Stimulated activated CD4-positive, alpha-beta T cell treated with anti-CD3 and anti-CD28 coated beads, Interleukin-1b, Interleukin-23, amount 100 ng/mL, for 48 hours (primary cell): ENCODE measurements around the gene ULBP1.
"Not testable (repeated sequence)": the region's sequence is repeated elsewhere in the genome, so short reads cannot be mapped to it uniquely, and the experiment has no call there.

ENCODE experiments used
- DNase-seq: peaks from one replicate; pipeline ENCODE4 v3.0.0-alpha.2; 2020

The ULBP1 gene

DNA sequence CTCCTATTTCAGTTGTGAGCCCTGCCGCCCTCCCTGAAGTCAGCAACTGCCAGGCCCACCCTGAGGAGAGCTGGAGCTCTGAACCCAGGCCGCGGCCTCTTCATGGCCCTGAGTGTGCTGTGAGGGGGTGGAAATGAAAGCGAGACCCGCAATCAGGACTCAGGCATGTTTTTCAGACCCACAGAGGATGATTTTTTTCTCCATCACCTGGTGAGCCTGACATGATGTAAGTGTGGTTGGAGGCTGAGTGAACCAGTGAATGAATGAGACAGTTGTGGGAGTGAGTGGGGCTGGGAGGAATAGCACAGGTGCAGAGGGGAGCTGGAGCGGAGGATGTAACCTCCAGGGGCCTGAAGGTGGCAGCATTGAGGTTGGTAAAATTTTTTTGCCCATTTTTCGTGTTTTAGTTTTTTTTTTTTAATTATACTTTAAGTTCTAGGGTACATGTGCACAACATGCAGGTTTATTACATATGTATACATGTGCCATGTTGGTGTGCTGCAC lies 43.3 kb downstream of the ULBP1 start:
- DNase-seq: peak; percentile 69

DNA sequence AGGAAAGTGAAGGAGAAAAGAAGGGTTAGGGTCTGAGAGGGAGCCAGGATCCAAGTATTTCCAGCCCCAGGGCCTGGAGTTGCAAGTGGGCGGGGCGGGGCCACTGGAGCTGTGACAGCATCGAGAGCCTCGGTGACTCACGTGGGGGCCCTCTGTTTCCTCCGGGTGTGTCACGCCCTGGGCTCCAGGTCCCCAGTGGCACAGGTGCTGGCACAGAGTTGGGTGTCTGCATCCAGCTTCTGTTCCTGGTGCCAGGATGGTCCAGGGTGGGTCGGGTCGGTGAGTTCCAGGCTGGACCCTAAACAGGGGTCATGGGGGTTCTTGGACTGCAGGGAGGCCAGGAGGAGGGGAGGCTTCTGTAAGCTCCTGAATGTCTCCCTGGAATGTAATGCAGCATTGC lies 44.8 kb downstream of the ULBP1 start:
- peak; percentile 62 for DNase-seq

DNA sequence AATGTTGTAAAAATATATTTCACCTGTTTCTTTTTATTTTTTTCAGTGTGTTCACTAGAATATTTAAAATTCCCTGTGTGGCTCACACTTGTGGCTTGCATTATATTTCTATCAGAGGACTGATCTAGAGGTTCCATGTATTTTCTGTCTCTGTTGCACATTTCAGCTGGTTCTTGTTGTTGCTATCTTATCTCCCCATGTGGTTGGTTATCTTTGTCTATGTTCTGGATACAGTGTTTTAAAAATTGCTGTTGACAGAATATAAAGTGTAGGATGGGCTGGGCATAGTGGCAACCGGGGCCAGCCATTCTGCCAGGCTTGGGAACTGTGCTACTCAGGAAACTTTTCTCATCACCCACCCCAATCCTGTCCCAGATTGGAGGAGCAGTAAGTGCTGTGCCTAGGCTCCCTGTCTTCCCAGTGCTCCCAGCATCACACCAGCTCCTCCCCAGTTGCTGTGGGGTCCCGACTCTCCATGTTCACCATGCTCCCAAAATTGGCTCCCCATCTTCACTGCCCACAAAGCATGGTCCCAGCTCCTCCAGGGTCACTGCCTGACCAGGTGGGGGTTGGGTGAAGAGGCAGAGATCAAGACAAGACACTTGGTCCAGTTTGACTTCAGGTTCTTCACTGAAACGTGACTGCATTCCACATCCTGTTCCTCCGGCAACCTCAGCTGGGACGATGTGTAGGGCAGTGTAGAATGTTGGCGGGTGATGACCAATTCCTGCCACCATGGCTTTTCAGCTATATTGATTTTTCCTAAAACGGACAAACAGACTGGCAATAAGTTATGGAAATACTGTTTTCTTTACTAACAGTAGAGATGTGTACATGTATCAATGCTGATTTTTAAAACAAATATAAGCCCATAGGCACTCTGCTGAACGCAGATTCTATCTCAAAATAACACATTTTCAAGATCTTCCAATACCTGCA lies 49.4 kb downstream of the ULBP1 start:
- not testable (repeated sequence) for DNase-seq

DNA sequence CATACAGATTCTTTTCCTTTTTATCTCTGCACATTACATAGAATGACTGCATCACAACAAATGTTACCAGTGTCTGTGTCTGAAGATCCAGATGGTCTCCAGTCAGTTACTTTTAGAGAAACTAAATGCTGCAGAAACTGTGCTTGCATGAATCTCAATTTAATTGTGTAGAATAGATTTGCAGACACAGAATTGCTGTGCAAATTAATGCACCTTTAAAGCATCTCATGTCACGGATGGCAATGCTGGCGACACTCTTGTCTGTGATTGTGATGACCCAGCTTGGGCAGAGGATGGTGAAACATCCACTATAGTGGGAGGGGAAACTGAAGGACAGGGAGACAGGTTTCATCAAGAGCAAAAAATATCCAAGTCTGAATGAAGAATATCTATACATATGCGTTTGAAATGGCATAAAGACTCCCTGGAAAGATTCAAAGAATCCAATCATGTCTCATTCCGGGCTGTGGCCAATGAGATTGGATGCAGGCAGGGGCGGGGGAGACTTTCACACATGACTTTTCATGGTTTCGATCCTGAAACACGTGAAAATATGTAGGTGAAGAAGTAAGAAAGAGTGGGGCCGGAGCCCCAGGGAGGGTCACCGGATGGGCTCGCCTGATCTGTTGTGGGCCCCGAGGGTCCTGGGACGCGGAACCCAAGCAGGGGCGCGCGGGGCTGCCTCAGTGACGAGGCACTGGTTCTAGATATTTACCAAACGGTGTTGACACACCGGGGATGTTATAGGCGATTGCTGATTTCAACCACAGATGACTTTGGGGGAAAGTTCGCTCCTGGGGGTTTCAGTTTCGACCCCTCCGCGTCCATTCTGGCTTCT lies 50.3 kb downstream of the ULBP1 start:
- DNase-seq: not testable (repeated sequence)

DNA sequence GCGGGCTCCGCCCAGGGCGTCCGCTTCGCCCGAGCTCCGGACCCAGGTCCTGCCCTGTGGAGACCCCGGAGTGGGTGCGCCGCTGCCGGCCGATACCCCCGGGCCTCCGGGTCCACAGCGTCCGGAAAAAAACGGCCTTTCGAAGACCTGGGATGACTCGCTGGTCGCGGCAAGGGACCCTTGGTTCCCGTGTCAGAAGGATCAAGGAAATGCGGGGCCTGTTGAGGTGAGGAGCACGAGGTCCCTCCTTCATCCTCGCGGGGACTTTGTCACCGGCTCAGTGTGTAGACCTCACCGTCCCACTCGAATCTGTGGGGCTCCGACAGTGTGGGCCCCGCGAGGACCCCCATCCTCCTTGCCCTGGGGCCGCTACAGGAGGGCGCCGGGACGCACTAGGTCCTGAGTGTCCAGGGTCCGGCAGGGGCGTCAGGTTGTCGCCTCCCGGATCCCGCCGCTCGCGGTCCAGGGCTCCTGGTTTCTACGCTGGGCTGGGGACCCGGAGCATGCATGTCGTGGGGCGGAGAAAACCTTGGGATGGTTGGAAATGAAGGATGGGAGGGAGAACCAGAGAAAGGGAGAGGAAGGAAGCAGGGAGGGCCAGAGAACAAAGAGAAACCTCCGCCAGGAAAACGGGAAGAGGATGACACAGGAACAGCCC lies 51.0 kb downstream of the ULBP1 start:
- not testable (repeated sequence) for DNase-seq

DNA sequence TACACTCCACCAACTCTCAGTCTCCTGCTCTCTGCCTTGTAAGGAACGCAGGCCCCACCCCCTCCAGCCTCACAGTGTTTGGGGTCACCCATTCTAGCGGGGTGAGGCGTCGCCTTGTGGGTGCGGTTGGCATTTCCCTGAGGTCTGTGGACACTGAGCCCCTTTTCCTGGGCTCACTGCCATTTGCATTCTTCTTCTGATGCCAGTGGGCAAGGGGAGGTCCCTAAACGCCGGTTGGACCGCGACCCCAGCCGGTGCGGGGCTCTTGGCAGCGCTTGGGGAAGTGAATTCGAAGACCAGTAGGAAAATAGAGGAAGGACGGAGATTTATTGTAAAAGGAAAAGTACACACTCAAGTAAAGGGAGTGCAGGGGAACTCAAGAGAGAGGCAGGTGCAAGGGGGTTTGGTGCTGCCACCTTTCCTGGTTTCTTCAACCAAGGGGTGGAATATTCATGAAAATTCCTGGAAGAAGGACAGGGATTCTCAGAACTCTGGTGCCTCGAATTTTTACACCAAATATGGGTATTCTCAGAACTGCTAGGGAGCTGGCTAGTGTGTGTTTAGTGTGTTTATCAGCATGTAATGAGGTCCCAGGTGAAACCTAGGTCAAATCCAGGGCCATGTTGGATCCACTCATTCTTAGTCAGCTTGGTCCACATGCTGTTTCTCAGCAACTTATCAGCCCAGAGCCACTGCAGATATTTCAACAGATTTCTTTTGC lies 51.7 kb downstream of the ULBP1 start:
- DNase-seq: not testable (repeated sequence)

DNA sequence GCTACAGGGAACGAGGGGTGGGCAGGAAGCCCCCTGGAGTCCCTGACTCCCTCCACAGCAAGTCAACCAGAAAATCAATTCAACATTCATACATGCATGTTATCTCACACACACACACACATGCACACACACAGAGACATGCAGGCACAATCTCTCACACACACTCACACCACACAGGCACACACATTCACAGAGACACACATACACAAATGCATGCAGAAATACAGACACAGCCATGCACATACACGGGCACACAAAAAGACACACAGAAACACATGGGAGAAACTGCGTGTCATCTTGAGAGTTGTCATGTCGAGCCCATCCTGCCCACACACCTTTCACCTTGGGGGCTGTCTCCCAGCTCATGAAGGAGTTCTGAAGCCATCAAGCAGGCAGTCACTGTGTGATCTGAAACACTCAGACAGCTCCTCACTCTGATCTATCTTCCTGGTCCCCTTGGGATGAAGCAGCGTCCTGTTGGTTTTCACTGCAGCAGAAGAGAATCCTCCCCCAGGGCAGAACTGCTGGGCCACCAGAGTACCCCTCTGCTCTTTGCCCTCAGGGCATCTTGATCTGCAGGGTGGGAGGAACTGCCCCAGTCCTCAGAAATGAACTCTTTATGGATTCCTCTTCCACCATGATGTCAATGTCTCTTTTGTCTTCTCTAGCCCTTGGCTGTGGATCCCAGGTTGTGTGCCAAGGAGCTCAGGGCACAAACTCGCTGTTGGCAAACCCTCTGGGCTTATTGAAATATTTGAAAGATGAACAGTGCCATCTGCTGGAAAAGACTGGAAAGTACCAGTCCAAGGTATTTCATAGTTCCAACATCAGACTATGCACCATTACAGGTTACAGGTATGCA lies 52.8 kb downstream of the ULBP1 start:
- DNase-seq: peak; percentile 40

DNA sequence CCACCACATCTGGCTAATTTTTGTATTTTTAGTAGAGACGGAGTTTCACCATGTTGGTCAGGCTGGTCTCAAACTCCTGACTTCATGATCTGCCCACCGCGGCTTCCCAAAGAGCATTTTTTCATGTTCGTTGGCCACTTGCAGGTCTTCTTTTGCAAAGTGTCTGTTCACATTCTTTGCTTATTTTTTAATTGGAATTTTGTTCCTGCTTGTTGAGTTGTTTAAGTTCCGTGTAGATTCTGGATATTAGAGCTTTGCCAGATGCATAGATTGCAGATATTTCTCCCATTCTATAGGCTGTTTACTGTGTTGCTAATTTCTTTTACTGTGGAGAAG lies 53.4 kb downstream of the ULBP1 start:
- not testable (repeated sequence) for DNase-seq

DNA sequence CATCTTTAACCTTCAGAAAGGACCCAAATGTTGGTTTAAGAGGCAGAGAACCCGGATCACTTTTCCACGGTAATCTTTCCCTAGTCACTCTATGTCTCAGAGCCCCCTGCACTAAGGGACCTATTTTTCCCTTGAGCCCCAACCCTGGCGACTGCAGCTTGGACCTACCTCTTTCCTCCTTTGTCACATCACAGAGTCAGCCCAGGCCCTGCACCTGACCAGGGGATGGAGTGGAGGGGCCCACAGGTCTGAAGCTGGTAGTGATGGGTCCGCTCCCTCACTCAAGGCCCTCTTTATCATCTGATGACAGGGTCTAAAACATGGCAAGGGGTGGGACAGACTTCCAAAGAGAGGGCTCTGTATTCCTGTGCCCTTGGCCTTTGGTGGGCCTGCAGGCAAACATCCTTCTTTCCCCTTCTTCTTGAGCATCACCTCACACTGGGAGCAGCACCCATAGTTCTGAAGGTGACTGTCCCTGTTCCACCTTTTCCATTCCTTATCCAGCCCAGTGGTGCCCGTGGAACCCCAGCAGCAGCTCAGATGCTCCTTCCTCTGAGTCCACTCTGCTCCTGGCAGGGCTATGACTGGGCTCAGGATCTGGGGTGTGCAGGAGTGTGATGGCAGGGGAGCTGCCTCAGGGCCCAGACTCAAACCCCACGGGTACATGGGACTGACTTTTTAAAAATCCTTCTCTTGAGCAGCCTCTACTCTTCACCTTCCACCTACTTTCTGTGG lies 55.3 kb downstream of the ULBP1 start:
- DNase-seq: no peak

DNA sequence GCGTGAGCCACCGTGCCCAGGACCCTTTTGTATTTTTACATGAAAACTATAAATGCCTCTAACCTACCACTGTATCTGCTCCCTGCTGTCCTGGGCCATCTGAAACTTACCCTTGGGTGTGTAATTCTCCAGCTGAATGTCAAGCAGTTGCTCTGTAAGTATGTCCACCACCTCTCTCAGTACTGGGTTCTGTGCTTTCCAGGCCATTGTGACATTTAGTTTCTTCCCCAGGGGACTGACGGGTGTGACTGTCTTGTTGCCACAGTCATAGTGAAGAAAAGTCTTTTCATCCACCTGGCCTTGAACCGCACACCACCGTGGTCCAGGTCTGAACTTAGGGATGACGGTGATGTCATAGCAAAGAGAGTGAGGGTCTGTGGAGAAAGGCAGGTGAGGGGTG lies 58.1 kb downstream of the ULBP1 start:
- DNase-seq: not testable (repeated sequence)
